Activated naive CD4-positive, alpha-beta T cell treated with anti-CD3 and anti-CD28 coated beads, Interleukin-2, amount 50 U/mL, for 72 hours (primary cell): ENCODE results near the gene CORIN. TPM values are rescaled to one million over a fixed set of nuclear protein-coding genes. Genes with fewer than 3 reads are reported as not detected.
A peak's percentile ranks its signal among the peaks of the same experiment; 100 is the strongest.

Experiments used
- ATAC-seq, 2 donors: fragments of 150-1000 bp; cut with Tn5 transposase; 2 replicates each; pipeline ENCODE4 v1.10.0; 2021; ENCODE audit warnings: mild to moderate bottlenecking in 2 of 2, moderate library complexity in 2 of 2
- DNase-seq, 2 donors: peaks; one replicate each; pipeline ENCODE4 v3.0.0; 2021 to 2022; ENCODE audit warnings: low spot score in 2 of 2
- H3K27ac Mint-ChIP-seq, 2 donors: one replicate each; pipeline ENCODE4 v1.8.0; 2022; ENCODE audit warnings: mild to moderate bottlenecking in 2 of 2, mixed read lengths in 2 of 2
- H3K36me3 Mint-ChIP-seq, 2 donors: one replicate each; pipeline ENCODE4 v1.8.0; 2022; ENCODE audit warnings: mixed read lengths in 2 of 2
- H3K9me3 Mint-ChIP-seq, 2 donors: one replicate each; pipeline ENCODE4 v1.8.0; 2022; ENCODE audit warnings: mixed read lengths in 2 of 2
- total RNA-seq, 2 donors: library from RNA; stranded (reverse); gene quantifications; one replicate each; pipeline ENCODE4 v1.2.3, GENCODE V29; 2022

The CORIN gene
- total RNA-seq, 2 donors from 2014 or later: 0.05 to 0.21 TPM

DNA sequence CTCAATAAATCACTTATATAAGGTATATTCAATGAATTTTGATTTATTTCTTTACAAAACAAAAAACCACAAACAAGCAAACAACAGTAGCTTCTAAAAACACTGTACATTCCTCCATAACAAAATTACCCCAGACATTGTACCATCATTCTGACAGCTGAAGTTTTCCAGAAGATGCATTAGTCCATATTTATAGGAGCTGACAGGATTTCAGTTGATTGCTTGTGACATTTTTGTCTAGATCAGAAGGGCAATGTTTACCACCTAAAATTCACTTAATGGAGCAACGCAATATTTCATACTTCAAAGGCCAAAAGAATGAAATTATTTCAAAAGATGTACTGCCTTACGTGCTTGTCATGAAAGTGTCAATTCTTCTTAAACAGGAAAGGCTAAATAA, 185.8 kb downstream of the CORIN start:
- no peaks in the 10 kb centered on the region for H3K9me3 Mint-ChIP-seq
- H3K27ac Mint-ChIP-seq: no peak overlapping the region
- no peaks in the 10 kb centered on the region for H3K36me3 Mint-ChIP-seq
- no peak for DNase-seq
- ATAC-seq: no peak

DNA sequence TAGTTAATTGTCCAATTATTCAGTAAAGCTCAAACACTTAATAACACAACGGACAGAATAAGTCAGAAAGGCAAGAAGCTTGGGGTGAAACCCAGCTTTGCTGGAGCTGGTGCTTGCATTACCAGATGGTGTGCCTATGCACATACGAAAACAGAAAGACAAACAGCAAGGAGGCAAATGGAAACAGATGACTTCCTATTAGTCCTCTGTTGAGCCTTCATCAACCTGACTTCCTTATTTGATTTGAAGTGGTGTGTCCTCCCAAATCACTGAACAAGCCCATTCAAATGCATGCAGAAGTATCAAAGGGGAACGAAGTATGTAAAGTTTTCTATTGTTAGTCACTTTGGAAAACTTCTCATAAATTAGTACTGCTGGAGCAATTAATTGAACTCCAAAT, 186.6 kb downstream of the CORIN start:
- ATAC-seq: no peak
- no peak for DNase-seq
- Mint-ChIP-seq H3K27ac (no peak overlapping the region), H3K36me3 (no peaks in the 10 kb centered on the region), H3K9me3 (no peaks in the 10 kb centered on the region)

DNA sequence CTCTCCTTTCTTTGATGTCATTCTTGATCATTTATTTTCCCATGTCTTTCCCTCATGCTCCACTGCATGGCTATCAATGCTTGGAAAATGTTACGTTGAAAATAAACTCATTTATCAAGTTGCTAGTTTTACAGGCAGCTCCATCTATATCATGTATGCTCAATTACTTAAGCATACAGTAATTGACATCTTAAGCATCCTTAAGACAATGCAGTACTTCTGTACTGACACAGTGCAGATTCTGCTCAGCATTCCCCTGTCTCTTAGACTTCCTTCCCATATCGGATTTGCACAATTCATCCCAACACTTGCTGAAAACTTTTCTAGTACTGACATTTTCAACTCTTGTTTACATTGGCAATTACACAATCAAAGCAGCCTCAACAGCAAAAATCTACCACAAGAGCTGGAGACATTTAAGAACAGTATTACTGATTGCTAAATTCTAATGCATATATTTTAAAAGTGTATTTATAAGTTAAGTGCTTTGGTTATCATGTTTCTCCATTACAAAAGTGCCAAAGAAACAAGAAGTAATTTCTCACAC, 187.2 kb downstream of the CORIN start:
- Mint-ChIP-seq H3K27ac (no peak overlapping the region), H3K36me3 (no peaks in the 10 kb centered on the region), H3K9me3 (no peaks in the 10 kb centered on the region)
- DNase-seq (no peak), ATAC-seq (no peak)

DNA sequence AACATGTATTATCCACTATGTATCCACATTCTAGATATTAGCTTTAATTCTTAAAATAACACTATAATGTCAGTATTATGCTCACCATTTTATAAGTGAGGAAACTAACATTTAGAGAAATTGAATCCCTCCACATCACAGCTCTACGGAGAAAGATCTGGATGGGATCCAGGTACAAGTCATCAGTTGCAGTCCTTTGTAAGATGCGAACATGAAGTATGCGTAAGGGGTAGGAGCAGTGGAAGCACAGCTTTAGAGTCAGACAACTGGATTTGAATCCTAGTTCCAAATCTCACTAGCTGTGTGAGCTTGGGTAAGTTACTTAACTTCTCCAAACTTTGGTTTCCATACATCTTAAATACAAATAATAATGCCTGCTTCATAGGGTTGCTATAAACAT, 190.3 kb downstream of the CORIN start:
- Mint-ChIP-seq H3K36me3 (no peaks in the 10 kb centered on the region), H3K27ac (no peak overlapping the region), H3K9me3 (no peaks in the 10 kb centered on the region)
- no peak for ATAC-seq
- no peak for DNase-seq

DNA sequence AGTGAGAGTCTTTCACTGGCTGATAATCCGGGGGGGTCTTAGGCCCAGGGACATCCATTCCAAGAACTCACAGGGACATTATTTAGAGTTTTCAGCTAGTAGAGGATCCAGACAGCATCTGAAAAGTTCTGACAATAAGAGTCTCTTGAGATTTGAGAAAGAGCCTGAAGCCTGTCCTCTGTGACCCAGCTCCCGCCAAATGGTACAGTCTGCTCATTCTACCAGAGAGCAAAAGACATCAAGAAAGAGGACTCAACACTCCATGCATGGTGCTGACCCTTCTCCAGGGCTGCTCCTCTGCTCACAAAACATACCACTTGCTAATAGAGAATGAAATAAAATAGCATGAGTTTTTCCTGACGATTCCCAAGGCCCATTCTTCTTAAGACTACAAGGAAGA, 190.8 kb downstream of the CORIN start:
- H3K36me3 Mint-ChIP-seq: no peaks in the 10 kb centered on the region
- ATAC-seq: no peak
- no peak overlapping the region for H3K27ac Mint-ChIP-seq
- no peaks in the 10 kb centered on the region for H3K9me3 Mint-ChIP-seq
- no peak for DNase-seq

DNA sequence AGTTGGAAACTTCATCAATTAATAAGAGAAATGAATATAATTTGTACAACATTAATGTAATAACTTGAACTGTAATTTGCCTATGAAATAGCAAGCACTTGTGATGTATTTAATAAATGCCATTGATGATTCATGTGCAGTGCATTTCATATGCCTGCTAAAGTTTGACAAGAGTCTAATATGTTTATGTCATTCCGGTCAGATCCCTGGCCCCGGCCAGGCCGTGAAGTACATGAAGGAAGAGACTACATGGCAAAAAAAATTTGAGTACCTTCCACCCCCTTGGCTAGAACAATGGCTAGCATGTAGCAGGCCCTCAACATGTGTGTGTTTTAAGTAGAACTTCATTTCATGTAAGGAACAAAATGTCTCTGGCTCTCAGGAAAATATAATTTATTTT, 191.5 kb downstream of the CORIN start:
- H3K9me3 Mint-ChIP-seq: no peaks in the 10 kb centered on the region
- no peak overlapping the region for H3K27ac Mint-ChIP-seq
- H3K36me3 Mint-ChIP-seq: no peaks in the 10 kb centered on the region
- no peak for DNase-seq
- ATAC-seq: no peak

DNA sequence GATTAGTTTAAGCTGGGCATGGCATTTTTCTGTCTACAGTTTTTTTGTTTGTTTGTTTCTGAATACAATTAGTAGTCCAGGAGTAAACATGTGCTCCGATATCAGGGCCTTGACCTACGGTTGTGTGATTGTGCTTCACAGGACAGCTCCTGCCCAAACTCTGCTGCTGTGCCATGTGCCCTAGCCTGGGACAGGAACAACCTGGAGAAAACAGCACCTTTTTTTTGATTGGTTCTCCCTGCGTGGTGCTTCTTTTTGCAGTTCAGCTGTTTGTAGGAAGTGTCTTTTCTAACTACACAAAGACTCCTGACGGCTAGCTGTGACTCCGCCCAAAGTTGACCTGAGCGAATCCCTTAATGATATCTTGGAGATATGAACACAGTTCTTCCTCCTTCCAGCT, 194.0 kb downstream of the CORIN start:
- H3K36me3 Mint-ChIP-seq: no peaks in the 10 kb centered on the region
- no peak for DNase-seq
- ATAC-seq: no peak
- no peak overlapping the region for H3K27ac Mint-ChIP-seq
- no peaks in the 10 kb centered on the region for H3K9me3 Mint-ChIP-seq

DNA sequence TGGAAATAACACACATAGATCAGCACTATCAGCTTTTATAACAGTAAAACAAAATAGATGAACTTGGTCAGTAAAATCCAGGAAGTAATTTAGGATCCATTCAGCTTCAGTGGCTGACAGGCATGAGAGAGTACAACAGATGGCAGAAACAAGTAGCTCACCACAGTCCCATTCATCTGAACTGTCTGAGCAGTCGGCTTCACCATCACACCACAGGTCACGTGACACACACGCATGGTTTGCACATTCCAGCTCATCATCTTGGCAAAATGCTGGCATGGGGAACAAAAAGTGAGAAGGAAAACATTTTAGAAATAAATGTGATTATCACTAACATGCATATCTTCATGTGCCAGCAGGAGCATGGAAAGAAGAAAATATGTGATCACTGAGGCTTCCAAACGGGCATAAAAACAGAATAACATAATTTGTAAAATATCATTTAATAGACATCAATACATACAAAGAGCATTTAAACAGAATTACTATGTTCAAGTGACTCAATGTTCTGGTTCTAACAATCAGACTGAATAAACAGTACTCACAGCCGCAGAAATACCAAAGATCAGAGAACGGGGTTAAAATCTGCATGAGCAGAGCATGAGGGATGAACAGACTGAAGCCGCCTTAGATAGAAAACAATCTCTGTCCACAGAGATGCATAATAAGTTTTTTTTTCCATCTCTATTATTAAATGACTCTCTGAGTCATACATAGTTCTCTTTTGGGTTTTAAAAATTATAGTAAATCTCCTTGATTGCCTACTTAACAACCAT, 194.7 kb downstream of the CORIN start:
- ATAC-seq: no peak
- Mint-ChIP-seq H3K36me3 (no peaks in the 10 kb centered on the region), H3K27ac (peak overlapping the region in 1 of 2 donors; percentile 17), H3K9me3 (no peaks in the 10 kb centered on the region)
- no peak for DNase-seq

DNA sequence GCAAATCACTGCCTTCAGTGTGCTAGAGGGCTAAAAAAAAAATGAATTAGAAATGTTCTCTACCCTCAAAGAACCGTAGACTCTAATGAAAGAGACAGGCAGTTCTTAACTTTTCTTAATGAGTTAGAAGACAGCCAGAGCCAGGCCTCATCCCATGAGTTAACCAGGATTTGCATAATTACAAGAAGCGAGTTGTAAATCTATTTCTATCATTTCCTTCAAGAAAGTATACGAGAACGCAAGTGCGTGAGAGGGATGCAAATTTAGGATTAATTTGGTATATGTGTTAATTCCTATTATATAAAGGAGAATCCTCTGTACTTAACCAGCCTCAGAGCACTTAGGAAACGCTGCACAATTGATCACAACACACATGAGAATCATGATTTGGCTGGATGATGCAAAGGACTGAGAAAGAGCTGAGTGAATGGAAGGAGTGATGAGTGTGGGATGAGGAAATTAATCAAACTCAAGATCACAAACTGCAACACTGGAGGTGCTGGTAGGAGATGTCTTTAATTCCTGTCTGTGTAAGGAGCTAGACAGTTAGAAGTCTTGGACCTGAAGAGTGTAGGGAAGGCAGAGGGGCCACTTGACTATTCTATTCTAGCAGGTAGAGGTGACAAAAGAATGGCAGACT, 195.6 kb downstream of the CORIN start:
- no peak for DNase-seq
- no peaks in the 10 kb centered on the region for H3K36me3 Mint-ChIP-seq

DNA sequence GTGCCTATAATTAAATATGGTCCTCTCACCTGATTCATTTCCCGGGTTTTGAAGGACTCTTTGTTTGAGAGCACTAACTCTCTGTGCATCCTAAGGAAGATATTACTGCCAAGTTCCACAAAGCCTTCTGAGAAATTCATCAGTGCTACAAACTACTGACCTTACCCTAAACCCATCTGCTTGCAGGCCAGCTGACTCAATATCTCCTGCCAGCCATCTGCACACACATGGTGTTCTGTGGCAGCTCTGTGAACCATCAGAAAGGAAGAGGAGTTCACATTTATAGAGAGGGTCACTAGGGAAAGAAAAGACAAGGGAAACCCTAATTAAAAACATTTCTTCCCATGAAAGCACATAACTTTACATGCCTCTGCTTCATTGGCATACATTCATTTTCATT, 196.1 kb downstream of the CORIN start:
- Mint-ChIP-seq H3K27ac (no peak overlapping the region), H3K9me3 (peaks cover 0 to 5% of the 10 kb centered on the region in 2 donors), H3K36me3 (peaks cover 0 to 4% of the 10 kb centered on the region in 2 donors)
- no peak for ATAC-seq
- no peak for DNase-seq

More for the DNA sequence above, 195.6 kb downstream of the CORIN start:
- Mint-ChIP-seq H3K9me3 (no peaks in the 10 kb centered on the region), H3K27ac (no peak overlapping the region)
- ATAC-seq: no peak

DNA sequence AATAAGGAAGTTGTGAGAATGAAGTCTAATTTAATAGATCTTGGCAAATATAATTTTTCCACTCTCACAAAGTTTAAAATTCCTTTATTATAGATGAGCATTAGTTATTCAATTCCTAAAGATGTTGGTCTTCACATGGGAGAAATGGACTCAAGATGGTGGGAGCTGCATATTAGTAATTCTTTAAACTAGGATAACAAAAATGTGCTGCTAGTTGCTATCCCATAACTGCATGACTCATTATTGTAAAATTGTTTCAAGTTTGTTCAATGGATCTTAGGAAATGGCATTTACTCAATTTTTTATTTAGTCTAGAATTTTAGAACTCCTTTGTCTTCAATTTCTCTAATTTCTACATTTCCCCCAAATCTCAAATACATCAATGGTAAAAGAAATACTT, 197.0 kb downstream of the CORIN start:
- H3K27ac Mint-ChIP-seq: no peak overlapping the region
- ATAC-seq (no peak), DNase-seq (no peak)
- H3K36me3 Mint-ChIP-seq: peaks cover 0 to 8% of the 10 kb centered on the region in 2 donors
- H3K9me3 Mint-ChIP-seq: peaks cover 0 to 5% of the 10 kb centered on the region in 2 donors

DNA sequence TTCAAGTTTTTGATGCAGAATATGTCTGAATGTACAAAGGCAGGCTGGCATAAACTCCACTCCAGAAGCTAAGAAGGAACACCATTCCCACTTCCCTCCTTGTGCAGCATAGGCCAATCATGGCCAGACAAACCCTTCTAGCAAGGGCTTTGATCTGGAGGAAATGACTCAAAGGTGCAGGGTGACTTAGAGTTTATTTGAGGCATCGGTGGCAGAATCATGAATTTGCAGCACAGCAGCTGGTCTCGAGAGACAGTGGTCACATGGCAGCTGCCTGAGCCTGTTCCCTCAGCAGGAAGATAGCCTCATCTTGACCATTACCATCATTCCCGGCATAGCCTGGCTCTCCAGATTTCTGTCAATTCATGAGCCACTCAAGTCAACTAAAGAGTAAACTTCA, 198.3 kb downstream of the CORIN start:
- Mint-ChIP-seq H3K36me3 (peaks cover 0 to 8% of the 10 kb centered on the region in 2 donors), H3K9me3 (peaks cover 0 to 5% of the 10 kb centered on the region in 2 donors), H3K27ac (no peak overlapping the region)
- ATAC-seq (no peak), DNase-seq (no peak)

DNA sequence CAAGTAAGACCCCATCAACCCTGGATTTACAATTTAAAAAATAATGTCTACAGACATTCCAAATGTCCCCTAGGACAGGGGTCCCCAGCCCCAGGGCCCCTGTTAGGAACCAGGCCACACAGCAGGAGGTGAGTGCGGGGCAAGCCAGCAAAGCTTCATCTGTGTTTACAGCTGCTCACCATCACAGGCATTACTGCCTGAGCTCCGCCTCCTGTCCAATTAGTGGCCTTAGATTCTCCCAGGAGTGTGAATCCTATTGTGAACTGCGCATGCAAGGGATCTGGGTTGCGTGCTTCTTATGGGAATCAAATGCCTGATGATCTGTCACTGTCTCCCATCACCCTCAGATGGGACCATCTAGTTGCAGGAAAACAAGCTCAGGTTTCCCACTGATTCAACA, 206.7 kb downstream of the CORIN start:
- ATAC-seq: no peak
- H3K36me3 Mint-ChIP-seq: no peaks in the 10 kb centered on the region
- no peaks in the 10 kb centered on the region for H3K9me3 Mint-ChIP-seq

DNA sequence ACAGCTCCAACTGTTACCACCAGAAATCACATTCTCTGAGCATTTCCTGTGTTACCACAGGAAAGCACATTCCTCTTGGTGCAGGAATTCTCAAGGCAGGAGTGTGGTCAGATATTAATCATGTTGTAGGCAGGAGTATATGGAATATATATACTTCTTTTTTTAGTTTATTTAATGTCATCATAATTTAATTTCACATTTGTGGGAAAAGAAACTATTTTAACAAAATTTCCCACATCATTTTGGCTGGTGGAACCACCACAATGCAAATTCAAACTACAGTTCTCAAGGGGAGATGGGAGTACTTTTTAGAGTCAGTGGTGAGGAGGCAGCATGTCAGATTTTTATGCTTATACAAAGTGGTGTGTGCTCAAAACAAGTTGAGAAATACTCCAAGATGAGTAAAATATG, 213.8 kb downstream of the CORIN start:
- H3K9me3 Mint-ChIP-seq: no peaks in the 10 kb centered on the region
- no peak overlapping the region for H3K27ac Mint-ChIP-seq
- DNase-seq (no peak), ATAC-seq (no peak)
- H3K36me3 Mint-ChIP-seq: no peaks in the 10 kb centered on the region

More for the DNA sequence above, 206.7 kb downstream of the CORIN start:
- no peak for DNase-seq
- no peak overlapping the region for H3K27ac Mint-ChIP-seq

DNA sequence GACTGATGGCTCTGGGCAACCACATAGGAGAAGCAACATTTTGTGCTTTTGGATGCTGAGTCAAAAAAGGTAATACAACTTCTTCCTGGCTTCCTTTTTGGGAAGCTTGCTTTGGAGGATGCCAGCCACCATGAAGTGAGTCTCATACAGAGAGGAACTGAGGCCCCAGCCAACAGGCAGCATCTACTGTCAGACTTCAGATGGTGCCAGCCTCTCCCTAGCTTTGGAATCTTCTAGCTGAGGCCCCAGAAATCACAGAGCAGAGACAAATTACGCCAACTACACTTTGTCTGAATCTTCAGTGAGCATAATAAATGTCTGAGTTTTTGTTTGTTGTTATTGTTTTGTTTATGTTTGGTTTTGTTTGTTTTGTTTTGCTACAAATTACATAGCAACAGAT, 216.7 kb downstream of the CORIN start:
- no peak for DNase-seq
- Mint-ChIP-seq H3K9me3 (no peaks in the 10 kb centered on the region), H3K36me3 (no peaks in the 10 kb centered on the region), H3K27ac (no peak overlapping the region)
- ATAC-seq: no peak

DNA sequence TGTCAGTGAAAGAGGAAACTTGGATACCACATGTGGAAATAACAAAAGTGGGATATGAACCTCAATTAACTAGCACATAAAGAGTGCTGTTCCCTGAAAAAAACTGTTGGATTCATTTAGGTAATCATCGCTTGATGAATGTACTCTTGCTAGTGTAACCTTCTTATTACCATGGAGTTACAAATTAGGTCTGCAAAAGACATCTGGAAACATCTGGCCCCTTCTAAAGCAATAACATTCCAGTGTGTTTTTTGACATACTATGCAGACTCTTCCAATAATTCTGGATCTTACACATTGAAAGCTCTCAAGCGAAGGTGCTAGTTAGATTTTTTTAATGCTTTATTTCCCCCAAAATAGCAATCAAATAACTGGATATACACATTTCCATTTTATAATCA, 218.2 kb downstream of the CORIN start:
- no peaks in the 10 kb centered on the region for H3K9me3 Mint-ChIP-seq
- no peak overlapping the region for H3K27ac Mint-ChIP-seq
- no peaks in the 10 kb centered on the region for H3K36me3 Mint-ChIP-seq
- no peak for DNase-seq
- no peak for ATAC-seq

DNA sequence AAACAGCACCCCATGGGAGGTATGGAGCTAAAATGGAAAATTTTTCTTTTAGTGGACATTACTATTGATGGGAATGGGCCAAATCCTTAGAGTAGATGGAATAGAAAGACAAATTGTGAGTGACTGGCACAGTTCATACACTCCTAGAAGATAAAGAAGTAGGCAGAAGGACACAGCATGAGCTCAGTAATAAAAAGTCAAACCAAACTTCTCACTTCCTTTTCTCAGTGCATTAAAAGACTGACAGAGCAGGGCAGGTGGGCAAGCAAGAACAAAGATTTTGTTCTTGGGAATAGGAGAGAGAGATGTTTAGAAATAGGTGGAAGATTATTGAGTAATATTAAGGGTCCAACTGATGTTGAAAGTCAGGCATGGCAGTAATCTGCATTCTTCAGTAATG, 220.3 kb downstream of the CORIN start:
- ATAC-seq (no peak), DNase-seq (no peak)
- Mint-ChIP-seq H3K27ac (no peak overlapping the region), H3K9me3 (no peaks in the 10 kb centered on the region), H3K36me3 (no peaks in the 10 kb centered on the region)

DNA sequence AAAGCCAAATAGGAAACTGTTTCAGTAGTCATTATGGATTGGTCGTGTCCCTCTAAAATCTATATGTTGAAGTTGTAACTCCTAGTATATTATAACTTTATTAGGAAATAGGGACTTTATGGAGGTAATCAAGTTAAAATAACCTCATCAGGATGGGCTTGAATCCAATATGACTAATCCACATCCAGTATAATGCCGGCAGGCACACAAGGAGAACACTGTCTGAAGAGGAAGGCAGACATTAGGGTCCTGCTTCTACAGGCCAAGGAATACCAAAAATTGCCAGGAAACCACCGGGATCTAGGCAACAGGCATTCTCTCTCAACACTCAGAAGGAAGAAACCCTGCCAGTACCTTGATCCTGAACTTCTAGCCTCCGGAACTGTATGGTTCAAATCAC, 222.5 kb downstream of the CORIN start:
- DNase-seq (no peak), ATAC-seq (no peak)
- no peaks in the 10 kb centered on the region for H3K36me3 Mint-ChIP-seq
- no peak overlapping the region for H3K27ac Mint-ChIP-seq
- no peaks in the 10 kb centered on the region for H3K9me3 Mint-ChIP-seq
